Stimulated activated CD8-positive, alpha-beta memory T cell treated with anti-CD3 and anti-CD28 coated beads, Interleukin-15, amount 100 ng/mL, for 24 hours (primary cell): ENCODE data around the gene ARFGAP1.

Source experiments
- DNase-seq: peaks from one replicate; pipeline ENCODE4 v3.0.0-alpha.2; 2020; ENCODE audit warnings: low read depth

Gene ARFGAP1

DNA sequence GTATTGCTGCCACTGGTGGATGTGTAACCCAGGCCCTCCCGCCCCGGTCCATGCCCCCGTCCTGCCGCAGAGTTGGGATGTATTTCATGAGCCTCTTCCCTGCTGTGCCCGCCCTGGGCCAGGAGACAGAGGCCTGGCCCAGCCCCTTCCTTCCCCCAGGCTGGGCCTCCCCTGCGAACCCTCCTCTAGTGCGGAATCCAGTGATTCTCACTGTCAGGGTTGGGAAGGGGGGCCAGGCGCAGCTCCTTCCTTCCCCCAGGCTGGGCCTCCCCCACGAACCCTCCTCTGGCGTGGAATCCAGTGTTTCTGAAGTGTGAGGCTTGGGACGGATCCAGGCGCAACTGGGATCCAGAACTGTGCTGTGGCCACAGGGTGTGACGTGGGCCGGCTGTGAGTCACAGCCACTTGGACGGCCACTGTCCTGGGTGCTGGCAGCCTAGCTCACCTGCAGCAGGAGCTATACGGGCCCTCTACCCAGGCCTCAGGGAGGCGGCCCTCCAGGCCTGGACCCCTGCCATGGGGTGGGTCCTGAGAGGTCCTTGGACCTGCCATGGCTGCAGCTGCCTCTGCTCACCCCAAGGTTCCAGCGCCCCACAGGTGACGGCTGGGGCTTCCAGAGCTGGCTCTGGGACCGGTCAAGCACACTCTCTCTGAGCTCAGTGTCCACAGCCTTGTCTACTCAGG lies 48.7 kb downstream of the ARFGAP1 start:
- DNase-seq = no peak

DNA sequence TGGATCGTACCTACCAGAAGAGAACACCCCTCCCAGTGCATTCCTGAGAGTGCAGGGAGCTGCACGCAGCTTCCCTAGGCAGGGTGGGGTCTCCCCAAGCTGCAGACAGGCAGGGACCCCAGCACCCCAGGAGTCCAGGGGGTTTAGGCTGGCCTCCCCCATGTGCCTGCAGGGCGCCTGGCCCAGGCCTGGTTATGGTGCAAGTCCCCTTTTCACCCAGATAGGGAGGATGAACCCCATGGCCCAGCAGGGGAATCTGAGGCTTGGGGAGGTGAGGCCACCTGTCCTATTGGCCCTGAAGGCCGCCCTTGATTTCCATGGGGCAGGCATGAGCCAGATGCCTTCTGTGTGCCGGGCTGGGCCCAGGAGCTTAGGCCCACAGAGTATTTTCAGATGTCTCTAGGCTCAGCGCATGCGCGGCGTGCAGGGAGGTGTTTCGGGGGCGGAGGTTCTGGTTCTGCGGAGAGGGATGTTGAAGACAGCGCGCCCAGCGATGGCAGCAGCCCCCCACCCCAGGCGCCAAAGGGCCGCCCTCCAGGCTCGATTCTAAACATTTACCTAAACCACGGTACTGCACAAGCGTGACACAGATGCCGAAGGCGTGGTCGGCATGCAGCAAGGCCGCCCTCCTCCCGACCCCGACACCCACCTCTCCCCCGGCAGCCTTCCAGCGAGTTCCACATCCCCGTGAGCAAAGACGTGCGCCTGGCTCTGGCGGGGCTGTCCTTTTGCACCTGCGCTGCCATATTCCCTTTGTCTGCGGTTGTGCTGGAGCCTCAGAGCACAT lies 49.7 kb downstream of the ARFGAP1 start:
- no peak for DNase-seq

DNA sequence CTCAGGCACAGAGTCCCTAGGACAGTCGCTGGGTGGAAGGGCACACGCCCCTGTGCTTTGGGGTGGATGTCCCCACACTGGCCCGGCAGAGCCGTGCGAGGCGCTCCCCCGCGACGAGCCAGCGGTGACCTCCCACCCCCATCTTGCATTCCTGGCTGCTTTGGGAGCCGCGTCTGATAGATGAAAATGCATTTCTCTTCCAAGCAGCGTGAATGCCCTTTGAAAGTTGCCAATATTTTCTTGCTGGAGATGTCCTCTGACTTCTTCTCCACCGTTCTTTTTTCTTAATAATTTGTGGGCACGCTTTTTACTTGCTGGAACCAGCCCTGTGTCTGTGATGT lies 50.3 kb downstream of the ARFGAP1 start:
- no peak for DNase-seq

DNA sequence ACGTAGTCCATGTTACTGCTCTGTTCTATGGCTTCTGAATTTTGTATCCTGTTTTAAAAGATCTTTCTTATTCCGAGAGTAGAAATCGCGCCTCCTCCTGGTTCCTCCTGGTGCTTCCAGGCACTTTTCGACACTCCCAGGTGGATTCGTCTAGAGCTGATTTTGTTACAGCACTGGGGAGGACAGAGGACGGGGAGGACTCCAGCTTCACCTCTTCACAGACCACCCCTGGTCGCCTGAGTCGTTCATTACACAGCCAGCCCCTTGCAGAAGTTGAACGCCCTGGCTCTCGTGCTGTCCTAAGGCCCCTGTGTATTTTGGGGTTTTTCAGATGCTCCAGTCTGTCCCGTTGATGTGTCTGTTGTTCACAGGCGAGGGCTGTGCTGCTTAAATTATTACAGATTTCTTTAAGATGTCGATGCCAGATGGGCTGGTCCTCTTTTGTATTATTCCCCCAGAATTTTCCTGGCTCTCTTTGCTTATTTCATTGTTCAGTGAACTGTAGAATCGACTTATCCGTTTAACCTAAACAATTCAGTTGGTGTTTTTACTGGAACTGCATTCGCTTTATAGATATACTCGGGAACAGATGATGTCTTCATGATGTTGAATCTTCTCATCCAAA lies 50.9 kb downstream of the ARFGAP1 start:
- no peak for DNase-seq

DNA sequence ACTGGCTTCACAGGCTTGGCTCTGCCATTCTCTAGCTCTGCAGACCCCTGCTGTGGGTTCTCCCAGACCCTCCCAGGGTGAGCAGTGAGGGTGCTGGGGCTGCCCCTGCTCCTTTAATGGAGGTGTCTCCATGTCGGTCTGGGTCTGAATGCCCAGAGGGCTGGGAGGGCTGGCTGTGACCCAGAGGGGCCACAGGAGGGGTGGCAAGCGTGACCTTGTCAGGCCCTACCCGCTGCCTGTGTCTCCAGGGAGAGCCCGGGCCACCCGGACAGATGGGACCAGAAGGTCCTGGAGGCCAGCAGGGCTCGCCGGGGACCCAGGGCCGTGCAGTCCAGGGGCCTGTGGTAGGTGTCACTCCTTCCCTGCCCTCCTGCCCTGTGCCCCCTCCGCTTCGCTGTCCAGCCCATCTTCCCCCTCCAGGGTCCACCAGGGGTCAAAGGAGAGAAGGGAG lies 52.4 kb downstream of the ARFGAP1 start:
- no peak for DNase-seq

DNA sequence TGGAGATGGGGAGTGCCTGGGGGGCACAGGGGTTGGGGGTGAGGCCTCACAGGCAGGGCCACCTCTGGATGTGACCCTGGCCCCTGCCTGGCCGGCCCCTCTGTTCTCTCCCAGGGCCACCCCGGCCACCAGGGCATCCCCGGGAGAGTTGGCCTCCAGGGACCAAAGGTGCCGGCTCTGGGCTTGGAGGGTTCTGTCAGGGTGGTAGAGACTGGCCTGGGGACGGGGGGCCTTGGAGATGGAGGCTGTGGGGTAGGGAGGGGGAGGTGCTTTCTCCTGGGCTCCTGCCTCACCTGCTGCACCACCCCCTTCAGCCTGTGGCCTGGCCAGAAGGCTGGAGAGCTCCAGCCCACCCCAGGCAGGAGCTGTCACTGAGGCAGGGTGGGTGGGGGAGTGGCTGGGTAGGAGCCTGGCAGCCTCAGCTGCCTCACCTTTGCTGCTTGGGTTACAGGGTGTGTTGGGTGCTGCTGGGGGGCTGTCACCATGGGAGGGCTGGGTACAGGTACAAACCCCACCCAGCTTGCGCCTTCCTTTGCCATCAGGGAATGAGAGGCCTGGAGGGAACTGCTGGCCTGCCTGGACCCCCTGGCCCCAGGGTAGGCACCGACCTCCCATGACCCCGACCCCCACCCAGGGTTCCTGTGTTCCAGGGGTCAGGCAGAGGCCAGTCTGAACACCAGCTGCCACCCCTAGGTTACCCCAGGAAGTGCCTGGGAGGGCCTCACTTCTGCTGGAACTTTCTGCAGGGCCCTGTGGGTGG lies 53.1 kb downstream of the ARFGAP1 start:
- no peak for DNase-seq

DNA sequence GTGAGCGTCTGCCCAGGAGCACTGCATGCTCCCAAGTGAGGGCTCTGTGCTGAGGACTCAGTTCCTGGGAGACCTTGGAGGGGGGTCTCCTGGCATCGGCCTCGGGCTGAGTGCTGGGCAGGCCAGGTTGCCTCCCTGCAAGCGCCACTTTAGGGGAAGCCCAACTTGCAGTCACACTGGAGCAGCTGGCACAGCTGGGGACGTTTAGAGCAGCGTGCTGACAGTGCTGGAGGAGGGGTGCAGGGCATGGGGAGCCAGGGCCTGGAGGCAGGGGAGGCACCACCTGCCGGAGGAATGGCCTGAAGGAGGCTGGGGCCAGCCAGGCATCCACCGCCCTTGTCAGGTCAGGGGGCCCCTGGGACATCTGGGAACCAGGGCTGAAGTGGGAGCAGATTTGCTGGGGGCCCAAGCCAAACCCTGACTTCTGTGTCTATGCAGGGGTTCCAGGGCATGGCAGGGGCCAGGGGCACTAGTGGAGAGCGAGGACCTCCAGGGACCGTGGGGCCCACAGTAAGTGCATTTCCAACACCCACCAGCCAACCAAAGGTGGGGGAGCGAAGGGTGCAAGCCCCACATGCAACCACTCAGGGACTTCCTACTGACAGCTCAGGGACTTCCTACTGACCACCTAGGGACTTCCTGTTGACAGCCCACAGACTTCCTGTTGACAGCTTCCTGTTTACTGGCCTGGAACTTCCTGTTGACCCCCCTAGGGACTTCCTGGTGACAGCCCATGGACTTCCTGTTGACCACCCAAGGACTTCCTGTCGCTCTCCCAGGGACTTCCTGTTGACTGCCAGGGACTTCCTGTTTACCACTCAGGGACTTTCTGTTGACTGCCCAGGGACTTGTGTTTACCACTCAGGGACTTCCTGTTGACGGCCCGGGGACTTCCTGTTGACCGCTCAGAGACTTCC lies 54.0 kb downstream of the ARFGAP1 start:
- DNase-seq = no peak

DNA sequence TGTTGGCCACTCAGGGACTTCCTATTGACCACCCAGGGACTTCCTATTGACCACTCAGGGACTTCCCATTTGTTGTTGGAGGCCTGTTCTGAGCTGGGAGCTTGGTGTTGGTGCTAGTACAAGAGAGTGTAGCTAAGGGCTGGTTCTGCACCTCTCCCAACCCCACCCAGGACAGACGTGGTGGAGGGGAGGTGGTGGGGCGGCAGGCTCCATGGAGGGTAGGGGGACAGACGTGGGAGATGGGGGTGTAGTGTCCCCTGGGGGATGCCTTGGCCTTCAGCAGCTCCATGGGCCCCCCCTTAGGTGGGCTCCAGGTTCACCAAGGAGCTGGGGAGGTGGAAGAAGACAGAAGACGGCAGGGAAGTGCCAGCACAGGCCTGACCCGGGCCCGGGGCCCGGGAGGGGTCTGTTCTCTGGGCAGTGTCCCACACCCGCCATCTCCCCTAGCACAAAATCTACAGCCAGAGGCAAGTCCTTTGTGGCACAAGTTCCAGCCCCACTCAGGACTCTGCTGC lies 54.7 kb downstream of the ARFGAP1 start:
- no peak for DNase-seq

DNA sequence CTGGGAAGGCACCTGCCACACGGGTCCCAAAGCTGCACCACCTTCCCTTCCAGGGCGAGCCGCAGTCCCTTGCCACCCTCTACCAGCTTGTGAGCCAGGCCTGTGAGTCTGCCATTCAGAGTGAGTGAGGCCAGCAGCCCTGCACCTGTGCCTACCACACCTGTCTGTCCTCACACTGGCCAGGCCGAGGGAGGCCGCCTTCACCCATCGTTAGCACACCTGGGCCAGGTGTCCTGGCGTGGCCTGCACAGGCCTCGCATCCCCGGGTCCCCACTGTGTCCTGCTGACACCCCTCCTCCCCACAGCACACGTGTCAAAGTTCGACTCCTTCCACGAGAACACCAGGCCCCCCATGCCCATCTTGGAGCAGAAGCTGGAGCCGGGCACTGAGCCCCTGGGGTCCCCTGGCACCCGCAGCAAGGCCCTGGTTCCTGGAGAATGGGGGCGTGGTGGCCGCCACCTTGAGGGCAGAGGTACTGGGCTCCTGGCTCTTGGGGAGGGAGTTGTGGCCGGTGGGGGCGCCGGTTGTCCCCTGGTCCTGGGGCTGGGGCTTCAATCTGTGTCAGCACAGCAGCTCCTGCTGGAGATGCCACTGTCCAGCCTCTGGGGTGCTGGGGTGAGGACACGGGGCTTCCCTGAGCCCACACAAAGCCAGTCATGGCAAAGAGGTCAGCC lies 55.5 kb downstream of the ARFGAP1 start:
- DNase-seq = no peak

DNA sequence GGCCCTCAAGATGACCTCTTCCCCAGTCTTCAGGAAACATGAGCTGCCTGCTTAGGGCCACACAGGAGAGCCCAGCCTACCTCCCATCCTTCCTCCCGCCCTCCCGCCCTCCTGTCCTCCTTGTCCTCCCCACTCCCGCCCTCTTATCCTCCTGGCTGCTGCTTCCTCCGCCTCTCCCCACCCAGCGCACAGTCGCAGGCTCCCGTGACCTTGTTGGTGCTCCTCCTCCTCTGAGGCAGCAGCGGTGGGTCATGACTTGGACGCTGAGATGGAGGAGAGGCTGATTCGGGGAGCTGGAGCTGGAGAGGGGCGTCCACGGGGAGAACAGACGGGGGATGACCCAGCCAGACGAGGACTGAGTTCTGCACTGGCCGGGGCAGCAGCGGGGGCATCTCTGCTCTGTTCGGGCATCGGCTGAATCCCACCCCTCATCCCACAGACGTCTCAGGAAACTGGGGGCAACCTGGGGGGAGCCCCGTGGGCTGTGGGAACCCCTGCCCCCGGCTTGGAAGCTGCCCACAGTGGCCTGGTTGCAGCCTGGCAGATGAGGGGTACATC lies 56.2 kb downstream of the ARFGAP1 start:
- no peak for DNase-seq

DNA sequence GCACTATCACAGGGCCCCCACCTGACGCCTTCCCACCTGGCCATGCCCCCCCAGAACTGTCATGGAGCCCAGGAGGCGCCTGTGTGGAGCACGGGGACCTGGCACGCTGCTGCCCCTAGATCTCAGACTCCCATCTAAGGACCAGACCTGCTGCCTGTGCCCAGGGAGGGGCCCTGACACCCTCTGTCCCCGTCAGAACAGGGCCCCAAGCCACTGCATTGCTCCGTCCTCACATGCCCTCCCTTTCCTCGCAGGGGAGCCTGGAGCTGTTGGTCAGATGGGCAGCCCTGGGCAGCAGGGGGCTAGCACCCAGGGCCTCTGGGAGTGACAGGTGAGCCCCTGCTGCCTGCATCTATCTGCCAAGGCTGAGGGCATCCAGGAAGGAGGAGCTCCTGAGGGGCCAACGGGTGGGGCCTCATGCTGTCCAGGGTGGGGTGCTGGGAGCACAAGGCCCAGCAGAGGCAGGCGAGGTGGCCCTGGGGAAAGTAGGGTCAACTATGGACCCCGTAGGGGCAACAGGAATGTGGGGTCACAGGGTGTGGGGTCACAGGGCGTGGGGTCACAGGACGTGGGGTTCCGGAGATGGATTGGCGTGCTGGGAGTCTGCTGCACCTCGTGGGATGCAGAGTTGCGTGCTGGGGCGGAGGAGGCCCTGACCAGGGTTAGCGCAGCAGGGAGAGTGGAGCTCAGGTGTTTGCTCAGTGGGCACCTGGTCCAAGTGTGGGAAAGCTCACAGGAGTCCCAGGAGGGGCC lies 56.9 kb downstream of the ARFGAP1 start:
- DNase-seq = no peak

DNA sequence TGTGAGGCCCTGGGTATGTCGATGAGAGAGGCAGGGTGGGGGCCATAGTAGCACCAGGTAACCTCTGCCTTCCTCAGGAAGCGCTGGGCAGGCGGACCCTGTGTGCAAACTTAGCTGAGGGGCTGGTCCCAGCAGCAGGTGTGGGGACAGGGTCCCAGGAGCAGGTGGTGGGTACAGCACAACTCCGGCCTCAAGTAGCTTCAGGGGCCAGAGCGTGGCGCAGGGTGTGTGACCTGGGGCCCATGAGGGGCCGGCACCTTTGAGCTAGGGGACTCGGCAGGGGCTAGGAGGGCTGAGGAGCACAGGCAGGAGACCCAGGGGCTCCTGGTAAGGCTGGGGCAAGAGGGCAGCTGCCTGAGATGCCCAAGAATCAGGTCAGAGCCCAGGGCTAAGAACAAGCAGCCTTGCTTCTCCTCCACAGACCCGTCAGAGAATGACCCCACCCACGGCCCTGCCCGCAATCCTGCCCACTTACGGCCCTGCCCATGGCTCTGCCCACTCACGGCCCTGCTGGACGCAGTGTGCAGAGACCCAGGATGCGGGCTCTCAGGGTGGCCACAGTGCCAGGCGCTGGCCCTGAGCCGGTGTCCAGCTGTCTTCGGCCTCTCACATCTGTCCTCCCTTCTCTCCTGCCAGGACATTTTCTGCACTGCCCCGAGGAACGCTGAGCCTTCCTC lies 57.6 kb downstream of the ARFGAP1 start:
- DNase-seq = no peak

DNA sequence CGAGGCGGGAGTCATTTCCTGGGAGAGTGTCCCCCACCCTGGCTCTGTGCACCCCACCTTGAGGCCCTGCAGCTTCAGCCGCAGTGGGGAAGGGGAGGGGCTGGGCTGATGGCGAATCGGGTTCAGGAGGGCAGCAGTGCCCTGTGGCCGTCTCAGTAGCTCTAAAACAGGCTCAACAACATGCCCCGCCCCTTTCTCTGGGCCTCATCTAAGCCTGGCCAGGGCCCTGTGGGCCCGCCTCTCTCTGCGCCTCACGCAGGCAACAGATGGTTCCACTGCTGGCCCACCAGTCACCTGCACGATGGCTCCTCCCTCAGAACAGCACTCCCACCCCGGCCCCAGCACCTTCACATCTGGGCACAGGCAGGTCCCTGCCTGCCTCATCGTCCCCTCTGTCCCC lies 58.3 kb downstream of the ARFGAP1 start:
- DNase-seq = no peak

DNA sequence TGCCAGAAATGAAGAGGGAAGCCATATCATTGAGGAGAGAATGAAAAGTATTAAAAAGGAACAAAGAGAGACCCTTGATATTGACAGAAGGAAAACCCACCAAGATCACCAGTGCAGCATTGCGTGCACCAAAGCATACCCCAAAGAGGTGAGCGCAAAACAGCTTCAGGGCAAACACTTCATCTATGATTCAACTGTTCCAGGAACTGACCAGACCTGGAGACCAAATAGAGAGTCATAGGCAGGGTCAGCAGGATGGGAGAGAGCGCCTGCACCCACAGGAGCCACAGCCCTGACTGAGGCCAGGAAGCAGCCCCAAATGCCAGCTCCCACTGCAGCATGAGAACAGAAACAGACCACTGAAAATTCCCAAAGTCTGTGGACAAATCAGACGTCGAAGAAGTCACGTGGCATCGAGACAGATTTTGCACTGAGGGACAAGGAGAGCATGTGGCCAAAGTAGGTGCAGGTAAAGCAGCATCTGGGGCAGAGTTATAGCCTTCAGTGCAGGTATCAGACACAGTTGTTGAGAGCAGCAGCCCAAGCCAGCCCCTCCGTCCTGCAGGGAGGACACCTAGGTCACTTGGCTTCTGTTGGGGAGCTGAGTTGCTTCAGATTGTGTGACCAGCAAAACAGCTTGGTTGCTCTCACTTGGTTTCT lies 59.3 kb downstream of the ARFGAP1 start:
- no peak for DNase-seq

DNA sequence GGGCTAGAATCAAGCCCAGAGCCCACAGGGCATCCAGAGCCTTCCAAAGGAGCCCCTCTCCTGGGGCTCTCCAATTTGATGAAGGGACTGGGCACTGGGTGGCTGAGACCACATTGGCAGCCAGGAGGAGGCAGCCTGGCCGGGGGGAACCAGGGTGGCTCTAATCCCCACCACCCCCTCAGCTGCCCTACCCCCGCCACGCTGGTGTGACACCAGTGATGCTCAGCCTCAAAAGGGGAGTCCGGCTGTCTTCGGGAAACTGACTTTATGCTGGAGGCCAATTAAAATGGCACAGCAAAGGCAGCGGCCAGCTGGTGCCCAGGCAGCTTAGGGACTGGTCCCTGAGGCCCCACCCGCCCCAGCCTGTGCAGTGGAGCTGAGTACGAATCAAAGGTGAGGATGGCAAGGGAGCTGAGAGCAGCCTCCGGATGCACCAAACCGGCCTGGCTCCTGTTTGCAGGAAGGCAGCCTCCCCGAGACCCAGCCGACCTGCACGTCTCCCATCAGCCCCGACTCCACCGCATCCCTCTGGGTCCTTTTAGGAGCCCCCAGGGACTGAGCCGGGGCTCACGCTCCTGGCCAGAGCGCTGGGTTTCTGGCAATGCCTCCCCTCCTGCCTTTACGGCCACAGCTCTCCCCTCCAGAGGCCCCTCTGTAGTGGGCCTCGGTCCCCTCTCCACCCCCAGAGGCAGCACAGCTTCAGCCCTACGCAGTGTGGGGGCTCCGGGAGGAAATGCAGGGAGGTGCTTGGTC lies 60.1 kb downstream of the ARFGAP1 start:
- DNase-seq = no peak

DNA sequence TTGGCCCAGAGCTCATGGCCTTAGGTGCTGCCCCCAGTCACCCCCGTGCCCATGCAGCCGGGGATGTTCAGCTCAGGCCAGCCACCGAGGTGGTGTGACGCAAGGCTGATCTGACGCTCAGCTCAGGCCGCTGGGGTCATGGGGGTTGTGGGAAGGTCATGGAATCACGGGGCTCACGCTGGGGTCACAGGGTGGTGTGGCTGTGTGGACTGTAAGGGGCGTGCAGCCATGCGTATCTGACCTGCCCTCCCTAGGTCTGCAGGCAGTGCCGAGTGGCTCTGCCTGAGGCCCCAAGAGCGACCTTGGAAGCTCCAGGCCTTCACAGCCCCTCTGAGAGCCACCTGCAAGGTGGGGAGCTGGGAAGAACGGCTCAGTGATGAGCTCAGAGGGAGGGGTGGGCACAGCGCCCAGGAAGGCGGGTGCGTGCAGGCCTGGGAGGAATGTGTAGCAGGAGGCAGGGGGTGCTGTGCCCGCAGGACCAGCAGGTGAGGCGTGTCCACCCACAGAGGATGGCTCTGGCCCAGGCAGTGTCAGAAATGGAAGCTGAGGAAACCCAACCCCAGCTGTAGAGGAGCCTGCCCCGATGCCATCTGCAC lies 60.7 kb downstream of the ARFGAP1 start:
- DNase-seq = no peak

DNA sequence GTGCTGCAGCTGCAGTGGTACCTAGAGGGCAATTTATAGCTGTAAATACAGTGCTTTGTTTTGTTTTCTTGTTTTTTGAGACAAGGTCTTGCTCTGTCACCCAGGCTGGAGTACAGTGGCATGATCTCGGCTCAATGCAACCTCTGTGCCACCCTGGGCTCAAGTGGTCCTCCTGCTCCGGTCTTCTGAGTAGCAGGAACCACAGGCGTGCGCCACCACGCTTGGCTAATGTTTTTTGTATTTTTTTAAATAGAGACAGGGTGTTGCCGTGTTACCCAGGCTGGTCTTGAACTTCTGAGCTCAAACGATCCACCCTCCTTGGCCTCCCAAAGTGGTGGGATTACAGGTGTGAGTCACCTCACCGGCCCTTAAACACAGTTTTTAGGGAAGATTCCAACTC lies 61.7 kb downstream of the ARFGAP1 start:
- no peak for DNase-seq
